Progenitor cell of endocrine pancreas (in vitro differentiated cells): ENCODE results near the gene ANKHD1. TPM values are rescaled to one million over a fixed set of nuclear protein-coding genes. Genes with fewer than 3 reads are reported as not detected.

Source experiments
- DNase-seq: peaks from one replicate; pipeline ENCODE4 v3.0.0; 2021; ENCODE audit warnings: low spot score; ENCODE audit not compliant: unreplicated experiment
- H3K27ac Mint-ChIP-seq: 2 replicates; pipeline ENCODE4 v1.8.0; 2021; ENCODE audit warnings: mild to moderate bottlenecking, moderate library complexity, mixed read lengths
- H3K27me3 Mint-ChIP-seq: 2 replicates; pipeline ENCODE4 v1.8.0; 2021; ENCODE audit warnings: mixed read lengths
- H3K36me3 Mint-ChIP-seq: 2 replicates; pipeline ENCODE4 v1.8.0; 2022; ENCODE audit warnings: mixed read lengths; ENCODE audit not compliant: insufficient read depth
- H3K4me1 Mint-ChIP-seq: 2 replicates; pipeline ENCODE4 v1.8.0; 2021; ENCODE audit warnings: low read depth, mixed read lengths
- H3K4me3 Mint-ChIP-seq: 2 replicates; pipeline ENCODE4 v1.8.0; 2021; ENCODE audit warnings: low read depth, mild to moderate bottlenecking, moderate library complexity, mixed read lengths
- H3K9me3 Mint-ChIP-seq: 2 replicates; pipeline ENCODE4 v1.8.0; 2021; ENCODE audit warnings: low read depth, mixed read lengths
- total RNA-seq: library from RNA; stranded (reverse); gene quantifications from 2 replicates; pipeline ENCODE4 v1.2.1, GENCODE V29; 2021
- TF ChIP-seq, protein P1 (sequence below): fragments of 200-600 bp; sonication (generic); IDR thresholded peaks from one replicate; pipeline ENCODE4 v1.5.0; 2021; ENCODE audit warnings: antibody characterized with exemption, mild to moderate bottlenecking; ENCODE audit not compliant: unreplicated experiment

ANKHD1 gene
- total RNA-seq, 1 donor from 2014 or later, result 115 TPM

DNA sequence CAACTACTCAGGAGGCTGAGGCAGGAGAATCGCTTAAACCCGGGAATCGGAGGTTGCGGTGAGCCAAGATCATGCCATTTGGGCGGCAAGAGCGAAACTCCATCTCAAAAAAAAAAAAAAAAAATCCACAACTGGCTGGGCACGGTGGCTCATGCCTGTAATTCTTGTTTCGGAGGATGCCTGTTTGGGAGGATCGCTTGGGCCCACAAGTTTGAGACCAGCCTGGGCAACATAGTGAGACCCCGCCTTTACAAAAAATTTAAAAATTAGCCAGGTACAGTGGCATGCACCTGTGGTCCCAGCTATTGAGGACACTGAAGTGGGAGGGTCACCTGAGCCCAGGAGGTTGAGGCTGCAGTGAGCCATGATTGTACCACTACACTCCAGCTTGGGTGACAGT lies 144.0 kb downstream of the ANKHD1 start:
- Mint-ChIP-seq H3K27me3 (no peaks in the 10 kb centered on the region), H3K9me3 (no peaks in the 10 kb centered on the region), H3K4me1 (peaks cover 14% of the 10 kb centered on the region), H3K27ac (no peak overlapping the region), H3K36me3 (peaks cover 16% of the 10 kb centered on the region), H3K4me3 (no peak overlapping the region)
- TF ChIP-seq, protein P1, sequence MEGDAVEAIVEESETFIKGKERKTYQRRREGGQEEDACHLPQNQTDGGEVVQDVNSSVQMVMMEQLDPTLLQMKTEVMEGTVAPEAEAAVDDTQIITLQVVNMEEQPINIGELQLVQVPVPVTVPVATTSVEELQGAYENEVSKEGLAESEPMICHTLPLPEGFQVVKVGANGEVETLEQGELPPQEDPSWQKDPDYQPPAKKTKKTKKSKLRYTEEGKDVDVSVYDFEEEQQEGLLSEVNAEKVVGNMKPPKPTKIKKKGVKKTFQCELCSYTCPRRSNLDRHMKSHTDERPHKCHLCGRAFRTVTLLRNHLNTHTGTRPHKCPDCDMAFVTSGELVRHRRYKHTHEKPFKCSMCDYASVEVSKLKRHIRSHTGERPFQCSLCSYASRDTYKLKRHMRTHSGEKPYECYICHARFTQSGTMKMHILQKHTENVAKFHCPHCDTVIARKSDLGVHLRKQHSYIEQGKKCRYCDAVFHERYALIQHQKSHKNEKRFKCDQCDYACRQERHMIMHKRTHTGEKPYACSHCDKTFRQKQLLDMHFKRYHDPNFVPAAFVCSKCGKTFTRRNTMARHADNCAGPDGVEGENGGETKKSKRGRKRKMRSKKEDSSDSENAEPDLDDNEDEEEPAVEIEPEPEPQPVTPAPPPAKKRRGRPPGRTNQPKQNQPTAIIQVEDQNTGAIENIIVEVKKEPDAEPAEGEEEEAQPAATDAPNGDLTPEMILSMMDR, result no peak
- DNase-seq, result no peak

DNA sequence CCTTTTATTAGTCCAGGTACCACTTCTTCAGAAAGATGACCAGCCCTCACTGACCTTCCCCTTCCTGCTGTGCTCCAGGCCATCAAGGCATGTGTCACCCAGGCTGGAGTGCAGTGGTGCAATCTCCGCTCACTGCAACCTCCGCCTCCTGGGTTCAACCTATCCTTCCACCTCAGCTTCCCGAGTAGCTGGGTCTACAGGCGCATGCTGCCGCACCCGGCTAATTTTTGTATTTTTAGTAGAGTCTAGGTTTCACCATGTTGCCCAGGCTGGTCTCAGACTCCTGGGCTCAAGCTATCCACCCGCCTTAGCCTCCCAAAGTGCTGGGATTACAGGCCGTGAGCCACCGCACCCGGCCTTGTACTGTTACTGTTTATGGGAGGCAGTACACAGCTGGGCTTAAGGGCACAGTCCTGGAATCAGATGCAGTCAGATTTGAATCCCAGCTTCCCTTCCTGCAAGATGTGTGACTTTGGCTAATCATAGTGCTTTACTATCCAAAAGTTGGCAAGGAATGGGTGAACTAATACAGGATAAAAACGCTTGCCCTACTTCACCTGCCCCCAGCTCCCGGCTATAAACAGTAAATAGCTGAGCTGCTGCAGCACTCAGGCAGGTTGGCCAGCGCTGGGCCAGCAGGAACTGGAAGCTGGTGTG lies 145.3 kb downstream of the ANKHD1 start:
- DNase-seq, result no peak
- peaks cover 19% of the 10 kb centered on the region for H3K36me3 Mint-ChIP-seq
- TF ChIP-seq, protein P1, result no peak
- peaks cover 14% of the 10 kb centered on the region for H3K4me1 Mint-ChIP-seq
- no peaks in the 10 kb centered on the region for H3K27me3 Mint-ChIP-seq
- peak overlapping the region; percentile 63 for H3K4me3 Mint-ChIP-seq
- H3K27ac Mint-ChIP-seq, result peak overlapping the region; percentile 89
- H3K9me3 Mint-ChIP-seq, result no peaks in the 10 kb centered on the region

DNA sequence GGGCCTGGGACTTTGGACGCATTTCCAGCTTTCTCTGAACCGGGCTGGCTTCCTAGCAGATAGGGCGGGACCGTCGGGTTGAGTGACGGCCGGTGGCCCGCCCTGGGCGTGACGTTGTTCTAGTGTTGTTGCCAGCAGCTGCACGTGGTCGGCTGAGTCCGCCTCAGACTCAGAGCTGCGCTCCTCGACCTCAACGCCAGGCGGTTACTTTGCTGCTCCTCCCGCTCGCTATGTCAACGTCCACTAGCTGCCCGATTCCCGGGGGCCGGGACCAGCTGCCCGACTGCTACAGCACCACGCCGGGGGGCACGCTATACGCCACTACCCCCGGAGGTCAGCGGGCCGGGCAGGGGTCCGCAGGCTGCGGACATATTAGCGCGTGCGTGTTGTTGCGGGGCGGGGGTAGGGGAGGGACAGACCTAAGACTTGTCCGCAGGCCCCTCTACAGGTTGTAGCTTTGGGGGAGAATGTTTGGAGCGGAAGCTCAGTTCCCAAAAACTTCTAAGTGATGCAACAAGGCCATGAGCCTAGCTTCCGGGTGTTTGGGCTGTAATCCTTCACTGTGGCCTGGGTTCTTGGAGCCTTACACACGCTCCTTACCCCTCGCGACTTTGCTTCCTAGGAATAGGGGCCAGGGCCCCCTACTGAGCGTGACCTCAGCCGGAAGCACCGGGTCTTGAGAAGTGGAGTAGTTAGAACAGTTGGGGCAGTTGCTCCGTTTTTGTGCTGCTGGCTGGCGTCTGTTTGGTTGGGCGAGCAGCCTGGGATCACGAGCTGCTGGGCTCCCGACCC lies 146.1 kb downstream of the ANKHD1 start, which contains the start of gene EIF4EBP3:
Gene EIF4EBP3 (plus strand): TSS at position 155 of the 792 bp plus-strand sequence. CDS start 76 bp downstream, at position 231.
- Mint-ChIP-seq H3K9me3 (no peaks in the 10 kb centered on the region), H3K27ac (peak within 1 kb of the TSS; percentile 89), H3K27me3 (no peaks in the 10 kb centered on the region), H3K4me1 (peaks cover 14% of the 10 kb centered on the region), H3K4me3 (peak within 1 kb of the TSS; percentile 63), H3K36me3 (peaks cover 19% of the 10 kb centered on the region)
- DNase-seq, result peak; percentile 88
- TF ChIP-seq, protein P1, result peak; percentile 53

DNA sequence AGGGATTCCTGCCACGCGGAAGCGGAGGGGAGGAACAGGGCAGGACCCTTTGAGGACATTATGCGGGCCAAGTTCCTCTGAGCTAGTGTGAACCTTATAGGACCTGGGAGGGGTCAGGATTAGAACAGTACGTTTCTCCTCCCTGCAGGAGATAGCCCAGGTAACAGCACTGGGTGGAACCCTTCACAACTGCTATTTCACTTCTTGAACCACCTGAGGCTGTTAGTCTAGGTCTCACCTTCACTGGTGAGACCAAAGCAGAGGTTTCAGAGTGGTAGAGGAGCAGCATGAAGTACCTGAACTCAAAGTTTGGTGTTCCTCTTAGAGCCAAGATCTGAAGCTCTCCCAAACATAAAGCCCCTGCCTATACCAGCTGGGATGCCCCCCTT lies 146.7 kb downstream of the ANKHD1 start:
- Mint-ChIP-seq H3K27ac (peak overlapping the region; percentile 89), H3K9me3 (no peaks in the 10 kb centered on the region), H3K4me1 (peaks cover 14% of the 10 kb centered on the region), H3K27me3 (no peaks in the 10 kb centered on the region), H3K4me3 (peak overlapping the region; percentile 63), H3K36me3 (peaks cover 20% of the 10 kb centered on the region)
- TF ChIP-seq, protein P1, result no peak
- no peak for DNase-seq

DNA sequence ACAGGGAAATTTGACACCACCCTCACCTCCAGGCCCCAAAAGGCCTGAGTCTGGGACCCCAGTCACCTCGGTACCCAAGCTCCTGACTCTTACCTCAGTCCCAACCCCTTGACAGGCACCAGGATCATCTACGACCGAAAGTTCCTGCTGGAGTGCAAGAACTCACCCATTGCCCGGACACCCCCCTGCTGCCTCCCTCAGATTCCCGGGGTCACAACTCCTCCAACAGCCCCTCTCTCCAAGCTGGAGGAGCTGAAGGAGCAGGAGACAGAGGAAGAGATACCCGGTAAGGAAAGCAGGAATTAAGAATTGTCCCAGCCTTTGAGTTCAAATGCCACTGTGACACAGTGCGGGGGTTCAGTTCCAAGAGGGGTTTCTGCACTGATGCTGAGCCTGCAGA lies 147.2 kb downstream of the ANKHD1 start:
- DNase-seq, result no peak
- TF ChIP-seq, protein P1, result no peak
- peaks cover 14% of the 10 kb centered on the region for H3K4me1 Mint-ChIP-seq
- H3K4me3 Mint-ChIP-seq, result no peak overlapping the region
- no peaks in the 10 kb centered on the region for H3K27me3 Mint-ChIP-seq
- H3K27ac Mint-ChIP-seq, result peak overlapping the region; percentile 49
- peaks cover 21% of the 10 kb centered on the region for H3K36me3 Mint-ChIP-seq
- no peaks in the 10 kb centered on the region for H3K9me3 Mint-ChIP-seq
